ENCODE data around the gene HLA-G.
A peak's percentile ranks its signal among the peaks of the same experiment; 100 is the strongest.

Gene HLA-G

DNA sequence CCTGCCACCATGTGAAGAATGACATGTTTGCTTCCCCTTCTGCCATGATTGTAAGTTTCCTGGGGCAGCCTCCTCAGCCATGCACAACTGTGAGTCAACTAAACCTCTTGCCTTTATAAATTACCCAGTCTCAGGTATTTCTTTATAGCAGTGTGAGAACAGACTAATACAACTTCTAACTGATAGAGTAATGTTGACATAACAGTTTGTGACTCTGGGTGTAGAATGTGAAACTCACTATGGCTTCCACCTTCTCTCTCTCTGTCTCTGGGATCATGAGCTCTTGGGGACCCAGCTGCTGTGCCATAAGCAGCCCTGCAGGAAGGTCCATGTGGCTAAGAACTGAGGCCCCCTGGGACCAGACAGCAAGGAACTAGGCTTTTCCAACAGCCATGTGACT lies 3.5 kb upstream of the HLA-G start:
- no peaks in the 10 kb centered on the region for H3K36me3 ChIP-seq (ENCODE audit: control insufficient read depth, insufficient read depth, low read length)
- H3K9ac ChIP-seq (ENCODE audit: low read depth, low read length), result no peak overlapping the region
- H3K27me3 ChIP-seq (ENCODE audit: control insufficient read depth, insufficient read depth, low read length), result peaks cover 53% of the 10 kb centered on the region
- no peaks in the 10 kb centered on the region for H3K4me1 ChIP-seq (ENCODE audit: control insufficient read depth, insufficient read depth, low read length)
- no peak overlapping the region for H3K4me3 ChIP-seq (ENCODE audit: low read depth, low read length)
- no peaks in the 10 kb centered on the region for H3K9me3 ChIP-seq (ENCODE audit: control insufficient read depth, insufficient read depth, low read length)

DNA sequence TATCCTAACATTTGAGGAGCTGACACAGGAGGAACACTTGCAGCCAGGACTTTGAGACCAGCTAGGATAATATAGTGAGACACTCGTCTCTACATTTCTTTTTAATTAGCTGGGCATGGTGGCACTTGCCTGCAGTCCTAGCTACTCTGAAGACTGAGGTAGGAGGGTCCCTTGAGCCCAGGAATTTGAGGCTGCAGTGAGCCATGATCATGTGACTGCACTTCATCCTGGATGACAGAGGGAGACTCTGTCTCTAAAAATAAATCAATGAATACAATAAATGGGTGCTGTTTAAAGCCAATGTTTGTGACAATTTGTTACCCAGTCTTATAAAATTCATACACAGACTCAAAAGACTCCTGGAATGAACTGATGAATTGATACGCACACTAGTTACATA lies 1.8 kb upstream of the HLA-G start:
- Histone ChIP-seq H3K4me1 (ENCODE audit: control insufficient read depth, insufficient read depth, low read length) (no peaks in the 10 kb centered on the region), H3K36me3 (ENCODE audit: control insufficient read depth, insufficient read depth, low read length) (no peaks in the 10 kb centered on the region), H3K27me3 (ENCODE audit: control insufficient read depth, insufficient read depth, low read length) (peaks cover 70% of the 10 kb centered on the region), H3K9me3 (ENCODE audit: control insufficient read depth, insufficient read depth, low read length) (no peaks in the 10 kb centered on the region), H3K4me3 (ENCODE audit: low read depth, low read length) (no peak overlapping the region), H3K9ac (ENCODE audit: low read depth, low read length) (no peak overlapping the region)

GRCh38 chr6:29826271-29826670 lies 1.4 kb upstream of the HLA-G start:
- no peaks in the 10 kb centered on the region for H3K9me3 ChIP-seq (ENCODE audit: control insufficient read depth, insufficient read depth, low read length)
- H3K27me3 ChIP-seq (ENCODE audit: control insufficient read depth, insufficient read depth, low read length), result peaks cover 73% of the 10 kb centered on the region
- no peaks in the 10 kb centered on the region for H3K4me1 ChIP-seq (ENCODE audit: control insufficient read depth, insufficient read depth, low read length)
- no peaks in the 10 kb centered on the region for H3K36me3 ChIP-seq (ENCODE audit: control insufficient read depth, insufficient read depth, low read length)
- H3K4me3 ChIP-seq (ENCODE audit: low read depth, low read length), result no peak overlapping the region
- H3K9ac ChIP-seq (ENCODE audit: low read depth, low read length), result no peak overlapping the region

GRCh38 chr6:29828471-29828797 lies 809 bp downstream of the HLA-G start:
- Histone ChIP-seq H3K4me3 (ENCODE audit: low read depth, low read length) (peak overlapping the region; percentile 59), H3K4me1 (ENCODE audit: control insufficient read depth, insufficient read depth, low read length) (no peaks in the 10 kb centered on the region), H3K9ac (ENCODE audit: low read depth, low read length) (no peak overlapping the region), H3K27me3 (ENCODE audit: control insufficient read depth, insufficient read depth, low read length) (peaks cover 89% of the 10 kb centered on the region), H3K36me3 (ENCODE audit: control insufficient read depth, insufficient read depth, low read length) (no peaks in the 10 kb centered on the region), H3K9me3 (ENCODE audit: control insufficient read depth, insufficient read depth, low read length) (no peaks in the 10 kb centered on the region)

DNA sequence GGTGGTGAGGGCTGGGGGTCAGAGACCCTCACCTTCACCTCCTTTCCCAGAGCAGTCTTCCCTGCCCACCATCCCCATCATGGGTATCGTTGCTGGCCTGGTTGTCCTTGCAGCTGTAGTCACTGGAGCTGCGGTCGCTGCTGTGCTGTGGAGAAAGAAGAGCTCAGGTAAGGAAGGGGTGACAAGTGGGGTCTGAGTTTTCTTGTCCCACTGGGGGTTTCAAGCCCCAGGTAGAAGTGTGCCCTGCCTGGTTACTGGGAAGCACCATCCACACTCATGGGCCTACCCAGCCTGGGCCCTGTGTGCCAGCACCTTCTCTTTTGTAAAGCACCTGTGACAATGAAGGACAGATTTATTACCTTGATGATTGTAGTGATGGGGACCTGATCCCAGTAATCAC lies 2.1 kb downstream of the HLA-G start:
- no peak overlapping the region for H3K4me3 ChIP-seq (ENCODE audit: low read depth, low read length)

GRCh38 chr6:29830409-29830808 lies 2.8 kb downstream of the HLA-G start:
- Histone ChIP-seq H3K9me3 (ENCODE audit: control insufficient read depth, insufficient read depth, low read length) (no peaks in the 10 kb centered on the region), H3K36me3 (ENCODE audit: control insufficient read depth, insufficient read depth, low read length) (no peaks in the 10 kb centered on the region), H3K9ac (ENCODE audit: low read depth, low read length) (no peak overlapping the region), H3K4me1 (ENCODE audit: control insufficient read depth, insufficient read depth, low read length) (peaks cover 2% of the 10 kb centered on the region), H3K27me3 (ENCODE audit: control insufficient read depth, insufficient read depth, low read length) (peaks cover 78% of the 10 kb centered on the region), H3K4me3 (ENCODE audit: low read depth, low read length) (no peak overlapping the region)

More for the DNA sequence above, 2.1 kb downstream of the HLA-G start:
- Histone ChIP-seq H3K9me3 (ENCODE audit: control insufficient read depth, insufficient read depth, low read length) (no peaks in the 10 kb centered on the region), H3K4me1 (ENCODE audit: control insufficient read depth, insufficient read depth, low read length) (peaks cover 2% of the 10 kb centered on the region), H3K36me3 (ENCODE audit: control insufficient read depth, insufficient read depth, low read length) (no peaks in the 10 kb centered on the region), H3K9ac (ENCODE audit: low read depth, low read length) (no peak overlapping the region), H3K27me3 (ENCODE audit: control insufficient read depth, insufficient read depth, low read length) (peaks cover 79% of the 10 kb centered on the region)

GRCh38 chr6:29831776-29832175 lies 4.2 kb downstream of the HLA-G start:
- Histone ChIP-seq H3K36me3 (ENCODE audit: control insufficient read depth, insufficient read depth, low read length) (no peaks in the 10 kb centered on the region), H3K4me1 (ENCODE audit: control insufficient read depth, insufficient read depth, low read length) (peaks cover 2% of the 10 kb centered on the region), H3K4me3 (ENCODE audit: low read depth, low read length) (no peak overlapping the region), H3K9ac (ENCODE audit: low read depth, low read length) (no peak overlapping the region), H3K9me3 (ENCODE audit: control insufficient read depth, insufficient read depth, low read length) (no peaks in the 10 kb centered on the region), H3K27me3 (ENCODE audit: control insufficient read depth, insufficient read depth, low read length) (peaks cover 75% of the 10 kb centered on the region)

DNA sequence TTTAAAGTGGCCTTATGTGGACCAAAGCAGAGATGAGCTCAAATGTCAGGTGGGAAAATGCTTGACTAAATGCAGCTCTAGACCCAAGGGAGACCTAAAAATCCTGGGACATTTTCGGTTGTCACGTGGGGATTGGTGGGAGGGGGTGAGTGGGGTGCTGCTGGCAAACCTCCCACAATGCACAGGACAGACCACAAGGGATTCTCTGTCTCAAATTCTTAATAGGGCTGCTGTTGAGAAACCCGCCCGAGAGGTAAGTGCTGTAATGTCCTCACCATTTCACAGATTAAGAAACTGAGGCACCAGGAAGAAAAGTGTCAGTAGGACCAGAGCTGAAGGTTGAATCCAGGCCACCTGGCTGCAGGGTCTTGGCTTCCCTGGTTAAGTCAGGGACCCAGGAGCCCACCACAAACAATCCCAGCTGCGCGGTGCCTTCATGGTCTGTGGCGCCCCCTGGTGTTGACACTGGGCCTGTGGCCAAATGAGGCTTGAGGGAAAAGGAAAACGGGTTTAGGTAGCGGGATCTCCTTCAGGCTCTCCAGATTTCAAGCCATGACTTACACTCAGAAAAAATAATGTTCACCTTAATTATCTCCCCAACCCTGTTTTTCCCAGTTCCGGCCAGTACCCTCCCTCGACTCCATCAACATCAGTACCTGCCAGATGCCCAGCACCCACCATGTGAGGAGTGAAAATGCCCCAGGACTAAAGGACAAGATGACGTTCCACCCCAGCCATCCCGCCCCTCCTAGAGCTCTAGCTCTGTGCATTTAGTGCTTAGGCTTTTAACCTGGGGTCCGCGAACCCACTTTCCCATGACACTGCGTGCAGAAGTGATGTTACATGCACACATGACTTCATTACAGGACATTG lies 7.2 kb downstream of the HLA-G start:
- Histone ChIP-seq H3K36me3 (ENCODE audit: control insufficient read depth, insufficient read depth, low read length) (no peaks in the 10 kb centered on the region), H3K9me3 (ENCODE audit: control insufficient read depth, insufficient read depth, low read length) (no peaks in the 10 kb centered on the region), H3K4me3 (ENCODE audit: low read depth, low read length) (no peak overlapping the region)

DNA sequence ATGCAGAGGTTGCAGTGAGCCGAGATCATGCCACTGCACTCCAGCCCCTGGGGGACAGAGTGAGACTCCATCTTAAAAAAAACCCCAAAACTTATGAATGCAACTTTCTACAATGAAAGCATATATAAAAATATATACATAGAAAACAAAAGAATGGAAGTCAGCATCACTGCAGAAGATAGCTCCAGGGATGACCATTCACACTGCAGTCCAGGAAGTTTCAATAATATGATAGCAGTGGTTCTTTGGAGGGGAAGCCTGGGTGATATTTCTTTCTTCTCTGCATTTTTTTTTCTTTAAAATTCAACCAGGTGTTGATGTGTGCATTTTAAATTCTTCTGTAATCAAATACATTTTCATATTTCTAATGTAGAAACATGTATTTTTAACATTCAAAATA lies 12.3 kb downstream of the HLA-G start:
- Histone ChIP-seq H3K27me3 (ENCODE audit: control insufficient read depth, insufficient read depth, low read length) (peaks cover 21% of the 10 kb centered on the region), H3K4me1 (ENCODE audit: control insufficient read depth, insufficient read depth, low read length) (no peaks in the 10 kb centered on the region), H3K9me3 (ENCODE audit: control insufficient read depth, insufficient read depth, low read length) (no peaks in the 10 kb centered on the region)

More for the DNA sequence above, 7.2 kb downstream of the HLA-G start:
- Histone ChIP-seq H3K4me1 (ENCODE audit: control insufficient read depth, insufficient read depth, low read length) (peaks cover 2% of the 10 kb centered on the region), H3K27me3 (ENCODE audit: control insufficient read depth, insufficient read depth, low read length) (peaks cover 51% of the 10 kb centered on the region), H3K9ac (ENCODE audit: low read depth, low read length) (no peak overlapping the region)

GRCh38 chr6:29841030-29841429 lies 13.4 kb downstream of the HLA-G start:
- H3K4me1 ChIP-seq (ENCODE audit: control insufficient read depth, insufficient read depth, low read length), result no peaks in the 10 kb centered on the region
- no peak overlapping the region for H3K9ac ChIP-seq (ENCODE audit: low read depth, low read length)
- H3K9me3 ChIP-seq (ENCODE audit: control insufficient read depth, insufficient read depth, low read length), result no peaks in the 10 kb centered on the region
- H3K27me3 ChIP-seq (ENCODE audit: control insufficient read depth, insufficient read depth, low read length), result peaks cover 9% of the 10 kb centered on the region
- H3K4me3 ChIP-seq (ENCODE audit: low read depth, low read length), result no peak overlapping the region
- H3K36me3 ChIP-seq (ENCODE audit: control insufficient read depth, insufficient read depth, low read length), result no peaks in the 10 kb centered on the region

More for the DNA sequence above, 12.3 kb downstream of the HLA-G start:
- H3K36me3 ChIP-seq (ENCODE audit: control insufficient read depth, insufficient read depth, low read length), result no peaks in the 10 kb centered on the region
- no peak overlapping the region for H3K9ac ChIP-seq (ENCODE audit: low read depth, low read length)
- no peak overlapping the region for H3K4me3 ChIP-seq (ENCODE audit: low read depth, low read length)

- H3K9me3 ChIP-seq (ENCODE audit: control insufficient read depth, insufficient read depth, low read length), result no peaks in the 10 kb centered on the region
- no peak overlapping the region for H3K4me3 ChIP-seq (ENCODE audit: low read depth, low read length)
- H3K27me3 ChIP-seq (ENCODE audit: control insufficient read depth, insufficient read depth, low read length), result peaks cover 23% of the 10 kb centered on the region
- no peaks in the 10 kb centered on the region for H3K4me1 ChIP-seq (ENCODE audit: control insufficient read depth, insufficient read depth, low read length)
- no peak overlapping the region for H3K9ac ChIP-seq (ENCODE audit: low read depth, low read length)
- H3K36me3 ChIP-seq (ENCODE audit: control insufficient read depth, insufficient read depth, low read length), result no peaks in the 10 kb centered on the region
These were observed 17.9 kb downstream of the HLA-G start for GRCh38 chr6:29845405-29846006.
